HepG2 (cell line): ENCODE data around the gene STARD10. TPM values are rescaled to one million over a fixed set of nuclear protein-coding genes. Genes with fewer than 3 reads are reported as not detected.

ENCODE experiments used
- ATF2 ChIP-seq: sonication (generic); formaldehyde crosslinking; IDR thresholded peaks from 2 replicates; pipeline ENCODE4 v1.4.0; 2020; ENCODE audit warnings: missing genetic modification reagents
- EEA1 ChIP-seq: sonication (generic); formaldehyde crosslinking; IDR thresholded peaks from 2 replicates; pipeline ENCODE4 v1.5.1; 2020; ENCODE audit warnings: mild to moderate bottlenecking, missing genetic modification reagents, borderline replicate concordance
- ESRRA ChIP-seq: sonication (generic); formaldehyde crosslinking; IDR thresholded peaks from 2 replicates; pipeline ENCODE4 v1.5.1; 2020; ENCODE audit warnings: mild to moderate bottlenecking, low read depth, missing genetic modification reagents
- KAT8 ChIP-seq: IDR thresholded peaks from 2 replicates; pipeline ENCODE4 v1.6.1; 2016; ENCODE audit warnings: missing genetic modification reagents, missing compliant biosample characterization
- KDM3A ChIP-seq: IDR thresholded peaks from 2 replicates; pipeline ENCODE4 v1.6.1; 2018; ENCODE audit warnings: low read depth, missing compliant biosample characterization
- MED8 ChIP-seq: sonication (generic); formaldehyde crosslinking; IDR thresholded peaks from 2 replicates; pipeline ENCODE4 v1.8.1; 2023; ENCODE audit warnings: mild to moderate bottlenecking, missing genetic modification reagents; ENCODE audit not compliant: insufficient replicate concordance
- NFATC3 ChIP-seq: sonication (generic); formaldehyde crosslinking; IDR thresholded peaks from 2 replicates; pipeline ENCODE4 v1.5.1; 2020; ENCODE audit warnings: mild to moderate bottlenecking, missing genetic modification reagents
- PRDM10 ChIP-seq: sonication (generic); formaldehyde crosslinking; IDR thresholded peaks from 2 replicates; pipeline ENCODE4 v1.4.0; 2020; ENCODE audit warnings: low read depth, missing genetic modification reagents
- SIX4 ChIP-seq: sonication (generic); formaldehyde crosslinking; IDR thresholded peaks from 2 replicates; pipeline ENCODE4 v1.4.0; 2020; ENCODE audit warnings: missing genetic modification reagents
- ZNF12 ChIP-seq: sonication (generic); formaldehyde crosslinking; IDR thresholded peaks from 2 replicates; pipeline ENCODE4 v1.5.0; 2020; ENCODE audit warnings: missing genetic modification reagents
- ZNF260 ChIP-seq: sonication (generic); formaldehyde crosslinking; IDR thresholded peaks from 2 replicates; pipeline ENCODE4 v1.4.0; 2020; ENCODE audit warnings: missing genetic modification reagents, low read depth, mild to moderate bottlenecking, borderline replicate concordance
- ZNF296 ChIP-seq: sonication (generic); formaldehyde crosslinking; conservative IDR thresholded peaks from 2 replicates; pipeline ENCODE4 v1.5.0; 2020; ENCODE audit warnings: mild to moderate bottlenecking, missing genetic modification reagents
- ZNF30 ChIP-seq: sonication (generic); formaldehyde crosslinking; IDR thresholded peaks from 2 replicates; pipeline ENCODE4 v1.5.0; 2020; ENCODE audit warnings: mild to moderate bottlenecking, missing genetic modification reagents
- ZNF550 ChIP-seq: sonication (generic); formaldehyde crosslinking; IDR thresholded peaks from 2 replicates; pipeline ENCODE4 v1.4.0; 2020; ENCODE audit warnings: mild to moderate bottlenecking, missing genetic modification reagents, borderline replicate concordance
- ZNF576 ChIP-seq: sonication (generic); formaldehyde crosslinking; IDR thresholded peaks from 2 replicates; pipeline ENCODE4 v1.4.0; 2020; ENCODE audit warnings: mild to moderate bottlenecking, missing genetic modification reagents
- ZSCAN21 ChIP-seq: sonication (generic); formaldehyde crosslinking; IDR thresholded peaks from 2 replicates; pipeline ENCODE4 v1.8.0; 2022; ENCODE audit warnings: mild to moderate bottlenecking, missing genetic modification reagents, moderate library complexity, borderline replicate concordance
- polyA plus RNA-seq, 8 experiments: library from polyadenylated mRNA; depleted of rRNA in 3 of 8; stranded (reverse) in 7 of 8; unstranded in 1 of 8; fragments of >200 nt; fragmentation: Illumina TruSeq in 4 of 8; extraction: Trizol in 4 of 8; gene quantifications; 2 replicates each; pipeline versions ENCODE4 v1.2.1 to v1.2.3, GENCODE V29; 2011 to 2016; ENCODE audit warnings: low read depth in 4 of 8, missing spikeins in 1 of 8, mixed read lengths in 1 of 8; ENCODE audit not compliant: insufficient read depth in 1 of 8
- total RNA-seq, 5 experiments: library from RNA; depleted of rRNA; stranded (reverse); fragments of >200 nt; fragmentation: Illumina TruSeq; extraction: Trizol; gene quantifications; 2 replicates each; pipeline ENCODE4 v1.2.3, GENCODE V29; 2016; ENCODE audit warnings: low read depth in 1 of 5
- TF ChIP-seq, protein P1 (sequence below): IDR thresholded peaks from 2 replicates; pipeline ENCODE4 v1.6.1; 2016; ENCODE audit warnings: missing compliant biosample characterization, missing genetic modification reagents, borderline replicate concordance
- TF ChIP-seq, protein P2 (sequence below): sonication (generic); formaldehyde crosslinking; IDR thresholded peaks from 2 replicates; pipeline ENCODE4 v1.4.0; 2020; ENCODE audit warnings: mild to moderate bottlenecking, missing genetic modification reagents
- TF ChIP-seq, protein P3 (sequence below), 2 experiments: sonication (generic) in 1 of 2; formaldehyde crosslinking in 1 of 2; IDR thresholded peaks; 2 replicates each; pipeline versions ENCODE4 v1.4.0 to v1.6.1; 2018 to 2020; ENCODE audit warnings: missing genetic modification reagents in 2 of 2, borderline replicate concordance in 1 of 2, low read depth in 1 of 2, mild to moderate bottlenecking in 1 of 2, missing biosample characterization in 1 of 2

STARD10 gene
- total and polyA plus RNA-seq, 2 of the 13 experiments (the other 11 are each of a cell fraction or from before 2014, with no cell fraction given): 260 to 341 TPM

- 0 out of 2 replicates have a peak, but pooled peaks have one; percentile 36 for TF ChIP-seq NFATC3 (CRISPR knock-in tag)
- TF ChIP-seq, protein P1, sequence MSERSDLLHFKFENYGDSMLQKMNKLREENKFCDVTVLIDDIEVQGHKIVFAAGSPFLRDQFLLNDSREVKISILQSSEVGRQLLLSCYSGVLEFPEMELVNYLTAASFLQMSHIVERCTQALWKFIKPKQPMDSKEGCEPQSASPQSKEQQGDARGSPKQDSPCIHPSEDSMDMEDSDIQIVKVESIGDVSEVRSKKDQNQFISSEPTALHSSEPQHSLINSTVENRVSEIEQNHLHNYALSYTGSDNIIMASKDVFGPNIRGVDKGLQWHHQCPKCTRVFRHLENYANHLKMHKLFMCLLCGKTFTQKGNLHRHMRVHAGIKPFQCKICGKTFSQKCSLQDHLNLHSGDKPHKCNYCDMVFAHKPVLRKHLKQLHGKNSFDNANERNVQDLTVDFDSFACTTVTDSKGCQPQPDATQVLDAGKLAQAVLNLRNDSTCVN (CRISPR knock-in tag): no peak
- 0 out of 2 replicates have a peak, but pooled peaks have one; percentile 8 for TF ChIP-seq KAT8 (CRISPR knock-in tag)
- TF ChIP-seq ZNF30 (CRISPR knock-in tag): no peak
- TF ChIP-seq ZSCAN21 (CRISPR knock-in tag): peak; percentile 25; the same call in 1 of the 2 replicates
- no peak for TF ChIP-seq PRDM10
- TF ChIP-seq ZNF550: no peak
- TF ChIP-seq, protein P2, sequence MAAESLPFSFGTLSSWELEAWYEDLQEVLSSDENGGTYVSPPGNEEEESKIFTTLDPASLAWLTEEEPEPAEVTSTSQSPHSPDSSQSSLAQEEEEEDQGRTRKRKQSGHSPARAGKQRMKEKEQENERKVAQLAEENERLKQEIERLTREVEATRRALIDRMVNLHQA (CRISPR knock-in tag): no peak
- no peak for TF ChIP-seq ZNF260 (CRISPR knock-in tag)
- no peak for TF ChIP-seq ZNF12 (CRISPR knock-in tag)
- TF ChIP-seq MED8: no peak
- TF ChIP-seq ZNF296 (CRISPR knock-in tag): no peak
- 0 out of 2 replicates have a peak, but pooled peaks have one; percentile 8 for TF ChIP-seq ESRRA (CRISPR knock-in tag)
- no peak for TF ChIP-seq SIX4 (CRISPR knock-in tag)
- 0 out of 2 replicates have a peak, but pooled peaks have one; percentile 33 for TF ChIP-seq KDM3A (CRISPR knock-in tag)
- TF ChIP-seq EEA1 (CRISPR knock-in tag): peak; percentile 63; the same call in 1 of the 2 replicates
- TF ChIP-seq ZNF576 (CRISPR knock-in tag): no peak
- TF ChIP-seq, protein P3, sequence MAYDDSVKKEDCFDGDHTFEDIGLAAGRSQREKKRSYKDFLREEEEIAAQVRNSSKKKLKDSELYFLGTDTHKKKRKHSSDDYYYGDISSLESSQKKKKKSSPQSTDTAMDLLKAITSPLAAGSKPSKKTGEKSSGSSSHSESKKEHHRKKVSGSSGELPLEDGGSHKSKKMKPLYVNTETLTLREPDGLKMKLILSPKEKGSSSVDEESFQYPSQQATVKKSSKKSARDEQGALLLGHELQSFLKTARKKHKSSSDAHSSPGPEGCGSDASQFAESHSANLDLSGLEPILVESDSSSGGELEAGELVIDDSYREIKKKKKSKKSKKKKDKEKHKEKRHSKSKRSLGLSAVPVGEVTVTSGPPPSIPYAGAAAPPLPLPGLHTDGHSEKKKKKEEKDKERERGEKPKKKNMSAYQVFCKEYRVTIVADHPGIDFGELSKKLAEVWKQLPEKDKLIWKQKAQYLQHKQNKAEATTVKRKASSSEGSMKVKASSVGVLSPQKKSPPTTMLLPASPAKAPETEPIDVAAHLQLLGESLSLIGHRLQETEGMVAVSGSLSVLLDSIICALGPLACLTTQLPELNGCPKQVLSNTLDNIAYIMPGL (CRISPR knock-in tag; IDR thresholded peaks at IDR 0.05; ENCODE audit: borderline replicate concordance in 1 of 2, low read depth in 1 of 2): peak; percentile 16 to 63; a peak in 3 of 4 replicates
- no peak for TF ChIP-seq ATF2 (CRISPR knock-in tag)
These were observed 20.7 kb upstream of the STARD10 start, which contains the start of gene ATG16L2 (continued) for GRCh38 chr11:72814286-72815109.
